H9 (cell line): ENCODE results near the gene NBEA. TPM values are rescaled to one million over a fixed set of nuclear protein-coding genes. Genes with fewer than 3 reads are reported as not detected.

Experiments
- DNase-seq: peaks from one replicate; pipeline ENCODE4 v3.0.0-alpha.2; 2017
- H2AFZ ChIP-seq: one replicate; pipeline ENCODE4 v1.6.1; 2013; ENCODE audit warnings: mild to moderate bottlenecking, low read length, control low read depth, moderate library complexity
- H2AK5ac ChIP-seq: 2 replicates; pipeline ENCODE4 v1.6.1; 2013; ENCODE audit warnings: low read length, control low read depth, mixed read lengths; ENCODE audit not compliant: insufficient read length
- H2BK120ac ChIP-seq: one replicate; pipeline ENCODE4 v1.6.1; 2013; ENCODE audit warnings: low read depth, mild to moderate bottlenecking, low read length, control low read depth, inconsistent platforms; ENCODE audit not compliant: poor library complexity, severe bottlenecking
- H2BK12ac ChIP-seq: 2 replicates; pipeline ENCODE4 v1.6.1; 2013; ENCODE audit warnings: low read length, control low read depth, mixed read lengths, low read depth; ENCODE audit not compliant: insufficient read length
- H2BK15ac ChIP-seq: 2 replicates; pipeline ENCODE4 v1.6.1; 2013; ENCODE audit warnings: low read depth, low read length, control low read depth
- H2BK20ac ChIP-seq: one replicate; pipeline ENCODE4 v1.6.1; 2013; ENCODE audit warnings: low read depth, mild to moderate bottlenecking, low read length, control low read depth, inconsistent platforms; ENCODE audit not compliant: poor library complexity, severe bottlenecking
- H2BK5ac ChIP-seq: 2 replicates; pipeline ENCODE4 v1.6.1; 2013; ENCODE audit warnings: low read length, control low read depth, mixed read lengths; ENCODE audit not compliant: insufficient read length
- H3K14ac ChIP-seq: 2 replicates; pipeline ENCODE4 v1.6.1; 2013; ENCODE audit warnings: low read length, control low read depth; ENCODE audit not compliant: insufficient read depth
- H3K18ac ChIP-seq: 2 replicates; pipeline ENCODE4 v1.6.1; 2013; ENCODE audit warnings: low read depth, mild to moderate bottlenecking, mixed read lengths, low read length, control low read depth; ENCODE audit not compliant: insufficient read length
- H3K23ac ChIP-seq: 2 replicates; pipeline ENCODE4 v1.6.1; 2013; ENCODE audit warnings: low read length, control low read depth, mixed read lengths, low read depth; ENCODE audit not compliant: insufficient read length
- H3K23me2 ChIP-seq: 2 replicates; pipeline ENCODE4 v1.6.1; 2013; ENCODE audit warnings: low read depth, mild to moderate bottlenecking, mixed read lengths, low read length, control low read depth; ENCODE audit not compliant: insufficient read length, poor library complexity, severe bottlenecking
- H3K27ac ChIP-seq: 2 replicates; pipeline ENCODE4 v1.5.1; 2013; ENCODE audit warnings: low read length, control low read depth, mixed read lengths, low read depth; ENCODE audit not compliant: insufficient read length
- H3K27me3 ChIP-seq: 2 replicates; pipeline ENCODE4 v1.6.1; 2013; ENCODE audit warnings: low read length, control low read depth, inconsistent platforms; ENCODE audit not compliant: insufficient read depth
- H3K4ac ChIP-seq: 2 replicates; pipeline ENCODE4 v1.6.1; 2013; ENCODE audit warnings: low read depth, mild to moderate bottlenecking, control low read depth, inconsistent platforms, low read length, moderate library complexity
- H3K4me1 ChIP-seq: 2 replicates; pipeline ENCODE4 v1.6.1; 2013; ENCODE audit warnings: low read length, control low read depth, inconsistent platforms; ENCODE audit not compliant: insufficient read depth
- H3K4me2 ChIP-seq: 2 replicates; pipeline ENCODE4 v1.6.1; 2013; ENCODE audit warnings: low read length, control low read depth, mixed read lengths; ENCODE audit not compliant: insufficient read length, insufficient read depth
- H3K56ac ChIP-seq: 2 replicates; pipeline ENCODE4 v1.6.1; 2013; ENCODE audit warnings: low read depth, mild to moderate bottlenecking, mixed read lengths, low read length, control low read depth; ENCODE audit not compliant: insufficient read length
- H3K79me1 ChIP-seq: 2 replicates; pipeline ENCODE4 v1.6.1; 2013; ENCODE audit warnings: low read depth, mild to moderate bottlenecking, moderate library complexity, low read length, control low read depth, inconsistent platforms; ENCODE audit not compliant: insufficient read depth, poor library complexity, severe bottlenecking
- H3K79me2 ChIP-seq: 2 replicates; pipeline ENCODE4 v1.6.1; 2013; ENCODE audit warnings: low read length, control low read depth, inconsistent platforms; ENCODE audit not compliant: insufficient read depth
- H3K9ac ChIP-seq: 2 replicates; pipeline ENCODE4 v1.6.1; 2013; ENCODE audit warnings: low read length, control low read depth, mixed read lengths; ENCODE audit not compliant: insufficient read length; ENCODE audit errors: extremely low read depth
- H3K9me3 ChIP-seq: one replicate; pipeline ENCODE4 v1.6.1; 2013; ENCODE audit warnings: low read depth, low read length, inconsistent platforms; ENCODE audit not compliant: control insufficient read depth
- H3T11ph ChIP-seq: one replicate; pipeline ENCODE4 v1.6.1; 2013; ENCODE audit warnings: mild to moderate bottlenecking, low read length, control low read depth, inconsistent platforms
- H4K20me1 ChIP-seq: one replicate; pipeline ENCODE4 v1.6.1; 2013; ENCODE audit not compliant: control insufficient read depth, insufficient read length, insufficient read depth
- H4K5ac ChIP-seq: 2 replicates; pipeline ENCODE4 v1.6.1; 2013; ENCODE audit warnings: low read depth, mild to moderate bottlenecking, mixed read lengths, low read length, control low read depth; ENCODE audit not compliant: insufficient read length
- H4K8ac ChIP-seq: replicated peaks from 2 replicates; pipeline ENCODE4 v1.6.1; 2013; ENCODE audit warnings: low read length, control low read depth, mixed read lengths, low read depth; ENCODE audit not compliant: insufficient read length
- H4K91ac ChIP-seq: 2 replicates; pipeline ENCODE4 v1.6.1; 2013; ENCODE audit warnings: low read depth, mild to moderate bottlenecking, moderate library complexity, mixed read lengths, low read length, control low read depth; ENCODE audit not compliant: insufficient read length
- H3K27ac Mint-ChIP-seq, 3 experiments: 2 replicates in 2 of 3; 3 replicates in 1 of 3; pipeline ENCODE4 v1.8.0; 2020 to 2021; ENCODE audit warnings: mixed read lengths in 3 of 3, mild to moderate bottlenecking in 1 of 3, moderate library complexity in 1 of 3
- H3K27me3 Mint-ChIP-seq: 2 replicates; pipeline ENCODE4 v1.8.0; 2021; ENCODE audit warnings: low read depth, mild to moderate bottlenecking, moderate library complexity, mixed read lengths
- H3K36me3 Mint-ChIP-seq, 3 experiments: 2 replicates in 2 of 3; 3 replicates in 1 of 3; pipeline ENCODE4 v1.8.0; 2020 to 2021; ENCODE audit warnings: low read depth in 3 of 3, mixed read lengths in 3 of 3; ENCODE audit not compliant: insufficient read depth in 1 of 3
- H3K4me1 Mint-ChIP-seq, 2 experiments: 2 replicates each; pipeline ENCODE4 v1.8.0; 2020; ENCODE audit warnings: mixed read lengths in 2 of 2
- H3K4me3 Mint-ChIP-seq, 2 experiments: 2 replicates in 1 of 2; 3 replicates in 1 of 2; pipeline ENCODE4 v1.8.0; 2020 to 2021; ENCODE audit warnings: mild to moderate bottlenecking in 2 of 2, mixed read lengths in 2 of 2, moderate library complexity in 1 of 2
- H3K9me3 Mint-ChIP-seq, 2 experiments: 2 replicates in 1 of 2; 3 replicates in 1 of 2; pipeline ENCODE4 v1.8.0; 2020; ENCODE audit warnings: mild to moderate bottlenecking in 2 of 2, mixed read lengths in 2 of 2, moderate library complexity in 1 of 2
- CTCF ChIP-seq: fragments of 200-600 bp; sonication (generic); conservative IDR thresholded peaks from 3 replicates; pipeline ENCODE4 v1.8.0; 2021; ENCODE audit warnings: antibody characterized with exemption, mild to moderate bottlenecking
- WGBS: extraction: QIAGEN DNeasy Blood & Tissue Kit; methylation state at CpG from one replicate; pipeline ENCODE4 v1.1.7; 2013; ENCODE audit warnings: missing lambda C conversion rate, low lambda C conversion rate, mixed read lengths; ENCODE audit not compliant: insufficient read length; ENCODE audit errors: extremely low coverage; 5-methylcytosine and 5-hydroxymethylcytosine counted together
- total RNA-seq: library from RNA; stranded (reverse); gene quantifications from 2 replicates; pipeline ENCODE4 v1.2.1, GENCODE V29; 2021

NBEA gene
- total RNA-seq, 1 experiment from 2014 or later: 17.3 TPM

GRCh38 chr13:35198613-35199200 lies 256.6 kb downstream of the NBEA start:
- Histone ChIP-seq H3K9me3 (no peaks in the 10 kb centered on the region), H4K20me1 (no peaks in the 10 kb centered on the region), H4K5ac (no peak overlapping the region), H3K23me2 (no peaks in the 10 kb centered on the region), H3K4me1 (no peaks in the 10 kb centered on the region), H3K27me3 (no peaks in the 10 kb centered on the region), H4K8ac (no peak overlapping the region), H3K56ac (no peak overlapping the region), H3K79me1 (no peaks in the 10 kb centered on the region), H2AFZ (no peak overlapping the region), H3K18ac (no peak overlapping the region), H3K27ac (no peak overlapping the region), H3T11ph (no peak overlapping the region), H2BK12ac (no peak overlapping the region), H2BK20ac (no peak overlapping the region), H3K14ac (no peak overlapping the region), H2BK5ac (no peak overlapping the region), H3K79me2 (no peaks in the 10 kb centered on the region), H3K9ac (no peak overlapping the region), H3K23ac (no peak overlapping the region), H2BK15ac (no peak overlapping the region), H4K91ac (no peak overlapping the region), H3K4ac (no peak overlapping the region), H2BK120ac (no peak overlapping the region), H2AK5ac (no peak overlapping the region), H3K4me2 (no peak overlapping the region)
- no peak for TF ChIP-seq CTCF
- H3K36me3 Mint-ChIP-seq: peaks cover 14 to 18% (median 16%) of the 10 kb centered on the region in 3 experiments
- DNase-seq: no peak
- H3K27ac Mint-ChIP-seq: no peak overlapping the region
- H3K4me1 Mint-ChIP-seq: no peaks in the 10 kb centered on the region
- H3K4me3 Mint-ChIP-seq: no peak overlapping the region
- no CpG with 5 or more reads among the region's 8 CpGs for WGBS
- no peaks in the 10 kb centered on the region for H3K27me3 Mint-ChIP-seq
- peaks cover under 1 to 3% of the 10 kb centered on the region in 2 experiments; a peak in 3 of 5 replicates for H3K9me3 Mint-ChIP-seq
